CD14-positive monocyte (primary cell): ENCODE results near the gene RBFOX2. TPM values are rescaled to one million over a fixed set of nuclear protein-coding genes. Genes with fewer than 3 reads are reported as not detected.

Experiments
- DNase-seq, 3 donors: peaks; one replicate each; pipeline ENCODE4 v3.0.0-alpha.2; 2011 to 2022
- H2AFZ ChIP-seq: 2 replicates; pipeline ENCODE4 v1.6.0; 2012; ENCODE audit warnings: mild to moderate bottlenecking, low read depth, low read length, inconsistent platforms; ENCODE audit not compliant: insufficient read depth, poor library complexity, severe bottlenecking
- H3K27ac ChIP-seq, 2 donors: 1 replicate in 1 of 2; 2 replicates in 1 of 2; pipeline ENCODE4 v1.5.1; 2012 to 2013; ENCODE audit warnings: low read length in 2 of 2, control low read depth in 1 of 2, inconsistent platforms in 1 of 2, low read depth in 1 of 2, mild to moderate bottlenecking in 1 of 2
- H3K27me3 ChIP-seq, 2 donors: one replicate each; pipeline versions ENCODE4 v1.6.0 to v1.6.1; 2011 to 2013; ENCODE audit warnings: low read length in 2 of 2; ENCODE audit not compliant: control insufficient read depth in 2 of 2, insufficient read depth in 2 of 2
- H3K36me3 ChIP-seq, 2 donors: replicated peaks in 1 of 2; 1 replicate in 1 of 2; 2 replicates in 1 of 2; pipeline versions ENCODE4 v1.5.1 to v1.6.1; 2012 to 2013; ENCODE audit warnings: low read length in 2 of 2, control low read depth in 1 of 2, inconsistent platforms in 1 of 2, mild to moderate bottlenecking in 1 of 2; ENCODE audit not compliant: insufficient read depth in 2 of 2, control insufficient read depth in 1 of 2
- H3K4me1 ChIP-seq, 2 donors: 1 replicate in 1 of 2; 2 replicates in 1 of 2; pipeline versions ENCODE4 v1.5.1 to v1.6.1; 2012 to 2013; ENCODE audit warnings: low read length in 2 of 2, control low read depth in 1 of 2, inconsistent platforms in 1 of 2, mild to moderate bottlenecking in 1 of 2, moderate library complexity in 1 of 2; ENCODE audit not compliant: insufficient read depth in 2 of 2, control insufficient read depth in 1 of 2
- H3K4me2 ChIP-seq: replicated peaks from 2 replicates; pipeline ENCODE3; 2012; ENCODE audit warnings: low read length, moderate library complexity, mild to moderate bottlenecking; ENCODE audit not compliant: poor library complexity, severe bottlenecking; ENCODE audit errors: extremely low read depth
- H3K4me3 ChIP-seq, 3 experiments: fragments of 200-600 bp in 1 of 3; sonication (generic) in 1 of 3; replicated peaks in 1 of 3; 1 replicate in 2 of 3; 2 replicates in 1 of 3; pipeline ENCODE4 v1.5.1; 2011 to 2013; ENCODE audit warnings: low read length in 3 of 3, mild to moderate bottlenecking in 3 of 3, control low read depth in 2 of 3, low read depth in 2 of 3, inconsistent platforms in 1 of 3, moderate library complexity in 1 of 3
- H3K79me2 ChIP-seq: 2 replicates; pipeline ENCODE4 v1.6.0; 2012; ENCODE audit warnings: mild to moderate bottlenecking, control low read depth, inconsistent platforms, low read length, moderate library complexity; ENCODE audit not compliant: insufficient read depth
- H3K9ac ChIP-seq: 2 replicates; pipeline ENCODE4 v1.6.0; 2017; ENCODE audit warnings: low read length, mild to moderate bottlenecking; ENCODE audit not compliant: insufficient read depth, poor library complexity, severe bottlenecking
- H3K9me3 ChIP-seq, 2 donors: replicated peaks in 1 of 2; 1 replicate in 1 of 2; 2 replicates in 1 of 2; pipeline versions ENCODE4 v1.5.1 to v1.6.1; 2012 to 2013; ENCODE audit warnings: low read length in 2 of 2, control low read depth in 1 of 2; ENCODE audit not compliant: control insufficient read depth in 1 of 2, insufficient read depth in 1 of 2
- H4K20me1 ChIP-seq: 2 replicates; pipeline ENCODE4 v1.6.0; 2012; ENCODE audit warnings: mild to moderate bottlenecking, low read length, control low read depth, moderate library complexity; ENCODE audit not compliant: insufficient read depth
- H3K27ac Mint-ChIP-seq, 7 donors: one replicate each; pipeline ENCODE4 v1.8.0; 2020; ENCODE audit warnings: mild to moderate bottlenecking in 7 of 7, mixed read lengths in 7 of 7, moderate library complexity in 6 of 7, inconsistent platforms in 2 of 7
- H3K27me3 Mint-ChIP-seq, 3 donors: one replicate each; pipeline ENCODE4 v1.8.0; 2021 to 2022; ENCODE audit warnings: low read depth in 3 of 3, mild to moderate bottlenecking in 3 of 3, mixed read lengths in 3 of 3, moderate library complexity in 3 of 3, inconsistent platforms in 1 of 3
- H3K36me3 Mint-ChIP-seq, 2 donors: one replicate each; pipeline ENCODE4 v1.8.0; 2020; ENCODE audit warnings: mixed read lengths in 2 of 2, inconsistent platforms in 1 of 2, mild to moderate bottlenecking in 1 of 2
- H3K4me1 Mint-ChIP-seq: one replicate; pipeline ENCODE4 v1.8.0; 2020; ENCODE audit warnings: mild to moderate bottlenecking, mixed read lengths
- H3K4me3 Mint-ChIP-seq, 2 donors: one replicate each; pipeline ENCODE4 v1.8.0; 2020; ENCODE audit warnings: mild to moderate bottlenecking in 2 of 2, mixed read lengths in 2 of 2, moderate library complexity in 1 of 2
- H3K9me3 Mint-ChIP-seq, 7 donors: one replicate each; pipeline ENCODE4 v1.8.0; 2020 to 2022; ENCODE audit warnings: mixed read lengths in 7 of 7, mild to moderate bottlenecking in 6 of 7, moderate library complexity in 6 of 7, inconsistent platforms in 2 of 7
- whole genome bisulfite sequencing: methylation state at CpG from one replicate; pipeline ENCODE4 v1.1.5; 2013; ENCODE audit warnings: missing lambda C conversion rate; ENCODE audit not compliant: insufficient coverage; 5-methylcytosine and 5-hydroxymethylcytosine counted together
- intact Hi-C, 2 donors: fragments of 100-400 bp; cut with micrococcal nuclease; formaldehyde crosslinking; loops; one replicate each; pipeline versions ENCODE4 v1.15.0 to v1.15.1; 2023
- polyA plus RNA-seq, 3 donors: library from polyadenylated mRNA; depleted of rRNA in 1 of 3; unstranded in 2 of 3; stranded (reverse) in 1 of 3; fragments of 300-500 nt in 2 of 3; fragments of >200 nt in 1 of 3; fragmentation: Illumina TruSeq in 2 of 3; gene quantifications; 1 replicate in 2 of 3; 2 replicates in 1 of 3; pipeline ENCODE4 v1.2.3, GENCODE V29; 2012 to 2021
- TF ChIP-seq, protein P1 (sequence below): fragments of 200-600 bp; IDR thresholded peaks from one replicate; pipeline ENCODE4 v1.8.0; 2022; ENCODE audit warnings: antibody characterized with exemption, mild to moderate bottlenecking

RBFOX2 gene
- polyA plus RNA-seq, 3 donors: not detected

- no CpG with 5 or more reads among the region's 3 CpGs for WGBS
- H3K4me3 ChIP-seq: no peak overlapping the region
- Mint-ChIP-seq H3K9me3 (no peaks in the 10 kb centered on the region), H3K27me3 (peaks cover 0 to 2% (median 2%) of the 10 kb centered on the region in 3 donors), H3K4me1 (peaks cover 20% of the 10 kb centered on the region), H3K27ac (no peak overlapping the region), H3K4me3 (no peak overlapping the region), H3K36me3 (no peaks in the 10 kb centered on the region)
- no peaks in the 10 kb centered on the region for H3K79me2 ChIP-seq
- H4K20me1 ChIP-seq: no peaks in the 10 kb centered on the region
- H3K36me3 ChIP-seq: no peaks in the 10 kb centered on the region
- intact Hi-C loops: no loop called here
- no peaks in the 10 kb centered on the region for H3K9me3 ChIP-seq
- H3K9ac ChIP-seq: no peak overlapping the region
- H2AFZ ChIP-seq: no peak overlapping the region
- TF ChIP-seq, protein P1, sequence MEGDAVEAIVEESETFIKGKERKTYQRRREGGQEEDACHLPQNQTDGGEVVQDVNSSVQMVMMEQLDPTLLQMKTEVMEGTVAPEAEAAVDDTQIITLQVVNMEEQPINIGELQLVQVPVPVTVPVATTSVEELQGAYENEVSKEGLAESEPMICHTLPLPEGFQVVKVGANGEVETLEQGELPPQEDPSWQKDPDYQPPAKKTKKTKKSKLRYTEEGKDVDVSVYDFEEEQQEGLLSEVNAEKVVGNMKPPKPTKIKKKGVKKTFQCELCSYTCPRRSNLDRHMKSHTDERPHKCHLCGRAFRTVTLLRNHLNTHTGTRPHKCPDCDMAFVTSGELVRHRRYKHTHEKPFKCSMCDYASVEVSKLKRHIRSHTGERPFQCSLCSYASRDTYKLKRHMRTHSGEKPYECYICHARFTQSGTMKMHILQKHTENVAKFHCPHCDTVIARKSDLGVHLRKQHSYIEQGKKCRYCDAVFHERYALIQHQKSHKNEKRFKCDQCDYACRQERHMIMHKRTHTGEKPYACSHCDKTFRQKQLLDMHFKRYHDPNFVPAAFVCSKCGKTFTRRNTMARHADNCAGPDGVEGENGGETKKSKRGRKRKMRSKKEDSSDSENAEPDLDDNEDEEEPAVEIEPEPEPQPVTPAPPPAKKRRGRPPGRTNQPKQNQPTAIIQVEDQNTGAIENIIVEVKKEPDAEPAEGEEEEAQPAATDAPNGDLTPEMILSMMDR: no peak
- no peak overlapping the region for H3K4me2 ChIP-seq
- H3K27me3 ChIP-seq: no peaks in the 10 kb centered on the region
- no peak for DNase-seq
- H3K27ac ChIP-seq: no peak overlapping the region
- H3K4me1 ChIP-seq: peaks cover 9 to 12% of the 10 kb centered on the region in 2 donors
Measured at GRCh38 chr22:35781898-35782297, 246.7 kb downstream of the RBFOX2 start.

DNA sequence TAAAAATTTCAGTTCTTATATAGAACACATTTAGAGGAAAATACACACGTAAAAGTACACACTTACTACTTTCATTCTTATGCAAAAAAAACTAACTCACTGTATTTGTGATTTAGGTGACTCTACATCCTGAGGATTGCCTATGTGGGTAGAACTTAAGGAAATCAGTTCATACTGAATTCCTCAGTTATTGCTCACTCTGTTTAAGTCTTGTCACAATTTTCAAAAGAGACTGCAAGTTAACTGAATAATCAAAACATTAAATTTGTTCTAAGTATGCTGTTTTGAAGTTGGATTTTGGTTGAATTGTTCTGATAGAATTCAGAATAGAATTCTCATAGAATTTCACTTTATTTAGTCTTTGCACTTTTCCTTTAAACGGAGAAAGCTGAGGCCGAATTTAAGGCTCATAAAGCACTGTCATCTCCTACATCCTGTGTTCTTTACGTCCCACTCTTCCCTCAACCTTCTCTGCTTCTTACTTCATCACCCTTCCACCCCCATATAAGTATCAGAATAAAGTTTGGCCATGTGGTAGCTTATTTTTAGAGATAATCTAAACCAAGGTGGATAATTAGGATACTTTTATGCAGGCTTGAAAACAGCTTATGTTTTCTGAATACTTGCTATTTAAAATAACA lies 251.2 kb downstream of the RBFOX2 start:
- Mint-ChIP-seq H3K27me3 (peaks cover 1 to 4% (median 2%) of the 10 kb centered on the region in 3 donors), H3K36me3 (no peaks in the 10 kb centered on the region), H3K4me1 (peaks cover 1% of the 10 kb centered on the region), H3K4me3 (no peak overlapping the region), H3K9me3 (no peaks in the 10 kb centered on the region), H3K27ac (no peak overlapping the region)
- Histone ChIP-seq H3K27me3 (no peaks in the 10 kb centered on the region), H3K9ac (no peak overlapping the region), H4K20me1 (no peaks in the 10 kb centered on the region), H2AFZ (no peak overlapping the region), H3K79me2 (no peaks in the 10 kb centered on the region), H3K36me3 (no peaks in the 10 kb centered on the region), H3K4me2 (no peak overlapping the region), H3K4me3 (no peak overlapping the region), H3K4me1 (no peaks in the 10 kb centered on the region), H3K27ac (no peak overlapping the region), H3K9me3 (no peaks in the 10 kb centered on the region)
- DNase-seq: no peak
- TF ChIP-seq, protein P1: no peak
- WGBS: no CpG with 5 or more reads among the region's 4 CpGs
- intact Hi-C loops: no loop called here
